GM19099 (cell line): Measurements from ENCODE around the gene PJVK.

Source experiments
- POLR2A ChIP-seq: IDR thresholded peaks from 3 replicates; pipeline ENCODE4 v1.6.1; 2011; ENCODE audit warnings: low read depth; ENCODE audit not compliant: insufficient read length; ENCODE audit errors: extremely low read depth

The PJVK gene

GRCh38 chr2:178422097-178422496 lies 29.1 kb upstream of the PJVK start:
- TF ChIP-seq POLR2A: no peak

DNA sequence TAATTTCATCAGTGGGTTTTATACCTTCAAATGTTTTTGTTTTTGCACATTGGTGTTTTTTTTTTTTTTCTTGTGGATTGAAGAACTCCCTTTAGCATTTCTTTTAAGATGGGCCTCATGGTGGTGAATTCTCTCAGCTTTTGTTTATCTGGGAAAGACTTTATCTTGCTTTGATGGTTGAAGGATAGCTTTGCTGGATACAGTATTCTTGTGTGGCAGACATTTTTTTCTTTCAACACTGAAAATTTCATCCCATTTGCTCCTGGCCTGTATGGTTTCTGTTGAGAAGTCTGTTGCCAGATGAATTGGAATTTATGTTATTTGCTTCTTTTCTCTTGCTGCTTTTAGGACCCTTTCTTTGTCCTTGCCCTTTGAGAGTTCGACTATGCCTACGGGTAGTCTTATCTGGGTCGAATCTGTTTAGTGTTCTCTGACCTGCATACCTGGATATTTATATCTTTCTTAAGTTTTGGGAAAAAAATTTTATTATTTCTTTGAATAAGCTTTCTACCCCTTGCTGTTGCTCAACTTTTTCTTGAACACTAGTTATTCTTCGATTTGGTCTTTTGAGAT lies 25.8 kb upstream of the PJVK start:
- TF ChIP-seq POLR2A: no peak

GRCh38 chr2:178426388-178426787 lies 24.8 kb upstream of the PJVK start:
- no peak for TF ChIP-seq POLR2A

DNA sequence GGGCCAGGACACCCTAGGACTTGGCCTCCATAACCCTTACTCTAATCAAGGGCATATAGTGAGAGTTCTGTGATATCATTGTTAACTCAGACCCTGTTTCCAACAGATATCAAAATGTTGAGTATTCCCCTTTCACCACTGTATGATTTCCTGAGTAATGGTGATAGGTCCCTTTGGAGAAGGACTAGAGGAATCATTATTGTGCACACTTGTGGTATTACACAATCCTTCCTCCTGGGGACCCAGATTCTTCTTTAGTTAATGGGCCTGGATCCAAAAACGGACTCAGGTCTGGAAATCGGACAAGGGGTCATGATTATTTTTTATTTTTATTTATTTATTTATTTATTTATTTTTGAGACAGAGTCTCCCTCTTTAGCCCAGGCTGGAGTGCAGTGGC lies 23.7 kb upstream of the PJVK start:
- no peak for TF ChIP-seq POLR2A

GRCh38 chr2:178428396-178428806 lies 22.8 kb upstream of the PJVK start:
- no peak for TF ChIP-seq POLR2A

DNA sequence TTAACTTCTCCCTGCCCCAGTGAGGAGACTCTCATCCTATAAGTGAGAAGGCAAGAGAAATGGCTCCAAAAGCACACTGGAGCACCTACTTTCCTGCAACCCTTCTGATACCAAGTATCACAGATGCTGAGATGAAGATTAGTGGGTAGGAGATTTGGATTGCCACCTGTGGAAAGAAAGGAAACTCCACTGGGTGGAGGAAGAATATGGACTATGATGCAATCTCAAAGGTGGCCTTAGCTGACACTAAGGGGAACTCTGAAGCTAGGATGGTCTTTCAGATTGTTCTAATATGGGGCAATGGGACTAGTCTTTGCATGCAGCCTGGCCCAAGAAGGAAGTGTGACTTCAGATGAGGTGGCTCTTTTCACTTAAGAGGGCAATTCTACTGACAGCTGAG lies 21.8 kb upstream of the PJVK start:
- TF ChIP-seq POLR2A: no peak

DNA sequence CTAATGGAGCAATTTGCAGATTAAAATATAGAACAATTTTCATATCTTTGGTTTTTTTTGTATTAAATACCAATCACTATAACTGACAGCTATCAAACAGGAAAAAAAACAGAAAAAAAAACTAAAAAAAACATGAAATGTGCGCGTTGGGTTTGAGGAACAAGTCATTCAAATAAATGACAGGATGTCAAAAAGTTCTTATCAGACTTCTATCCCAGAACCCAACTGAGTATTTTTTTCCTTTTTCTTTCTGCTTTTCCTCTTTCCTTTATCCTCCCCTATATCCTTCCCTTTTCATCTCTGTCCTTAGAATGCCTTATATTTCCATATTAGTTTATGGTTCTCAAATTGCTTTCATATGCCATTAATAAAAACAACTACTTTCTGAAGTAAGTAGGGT lies 14.5 kb upstream of the PJVK start:
- TF ChIP-seq POLR2A: no peak

DNA sequence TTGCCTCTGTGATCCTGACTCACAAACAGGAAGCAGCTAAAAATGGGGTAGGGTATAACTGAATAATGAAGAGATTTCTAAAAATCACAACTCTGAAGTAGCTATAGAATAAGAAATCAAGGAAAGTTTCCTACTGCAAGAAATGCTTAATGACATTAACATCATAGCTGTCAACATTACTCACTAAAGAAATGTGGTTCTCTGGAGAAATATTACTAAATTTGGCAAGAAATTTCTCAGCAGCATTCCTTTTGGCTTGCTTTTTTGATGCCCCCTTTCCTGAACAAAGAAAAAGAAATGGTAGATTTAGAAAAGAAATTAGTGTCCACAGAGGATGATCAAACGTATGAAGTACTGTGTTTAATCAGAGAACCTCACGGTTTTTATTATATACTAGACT lies 9.8 kb upstream of the PJVK start:
- TF ChIP-seq POLR2A: no peak

GRCh38 chr2:178448968-178449661 lies 2.1 kb upstream of the PJVK start:
- TF ChIP-seq POLR2A: no peak

DNA sequence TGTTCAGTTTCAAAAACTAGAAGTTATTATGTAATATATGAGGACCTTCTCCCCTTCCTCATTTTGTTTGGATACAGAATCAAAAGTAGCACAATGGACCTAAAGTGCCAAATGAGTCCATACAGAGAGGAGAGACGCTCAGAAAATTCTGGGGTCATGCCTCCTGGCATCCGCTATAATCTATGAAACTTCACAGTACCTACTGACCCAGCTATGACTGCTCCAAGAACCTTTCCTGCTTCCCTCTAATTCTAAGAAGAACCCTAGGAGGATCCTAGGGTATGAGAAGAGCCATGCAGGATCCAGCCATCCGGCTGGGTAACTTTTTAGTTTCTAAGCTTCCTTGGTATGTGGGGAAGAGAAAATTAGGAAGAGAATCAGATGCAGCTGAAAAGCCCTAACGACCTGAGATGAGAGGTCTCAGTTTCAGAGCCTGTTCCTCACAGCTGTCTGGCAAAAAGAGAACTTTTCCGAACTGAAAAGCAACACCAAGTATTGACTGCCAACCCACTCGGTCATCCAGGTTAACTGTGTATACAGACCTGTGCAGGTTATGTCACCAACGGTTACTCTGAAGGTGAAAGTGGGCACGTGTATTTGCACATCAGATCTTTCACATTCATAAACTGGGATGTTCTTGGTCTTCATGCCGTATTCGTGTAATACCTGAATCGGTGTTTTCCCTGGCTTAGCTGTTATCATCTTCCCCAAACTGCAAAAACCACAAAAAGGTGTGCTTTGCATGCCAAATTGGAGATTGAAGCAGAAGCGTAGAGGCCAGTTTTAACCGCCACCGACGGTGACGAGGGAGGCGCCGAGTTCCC lies 1.3 kb upstream of the PJVK start:
- TF ChIP-seq POLR2A: no peak

DNA sequence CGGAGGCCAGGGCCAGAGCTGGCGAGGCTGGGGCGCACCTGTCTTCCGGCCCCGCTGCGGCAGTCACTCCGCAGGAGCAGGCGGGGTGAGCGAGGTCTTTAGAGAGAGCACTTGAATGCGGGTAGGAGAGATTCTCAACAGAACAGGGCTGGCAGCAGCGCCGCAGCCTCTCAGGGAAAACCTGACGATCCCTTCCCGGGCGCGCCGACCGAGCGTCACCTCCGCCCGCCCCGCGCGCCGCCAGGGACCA lies 729 bp upstream of the PJVK start:
- no peak for TF ChIP-seq POLR2A

GRCh38 chr2:178452334-178452733 lies 1.2 kb downstream of the PJVK start:
- no peak for TF ChIP-seq POLR2A

- no peak for TF ChIP-seq POLR2A
Measured at GRCh38 chr2:178452870-178453269, 1.7 kb downstream of the PJVK start.

DNA sequence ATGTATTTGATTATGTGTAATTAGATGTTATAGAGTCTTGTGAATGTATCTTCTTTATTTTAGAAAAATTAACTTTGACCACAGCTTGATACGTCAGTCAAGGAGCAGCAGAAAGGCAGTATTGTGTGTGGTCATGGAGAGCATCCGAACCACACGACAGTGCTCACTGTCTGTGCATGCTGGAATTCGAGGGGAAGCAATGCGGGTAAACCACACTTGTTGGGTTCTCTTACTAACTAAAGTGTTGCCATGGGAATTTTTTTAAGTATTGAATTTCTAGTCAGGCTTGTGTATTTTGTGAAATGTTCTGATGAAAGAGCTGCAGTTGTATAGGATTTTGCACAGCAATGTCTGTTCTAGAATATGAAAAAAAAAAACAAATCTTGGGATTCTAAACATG lies 4.8 kb downstream of the PJVK start:
- TF ChIP-seq POLR2A: no peak

DNA sequence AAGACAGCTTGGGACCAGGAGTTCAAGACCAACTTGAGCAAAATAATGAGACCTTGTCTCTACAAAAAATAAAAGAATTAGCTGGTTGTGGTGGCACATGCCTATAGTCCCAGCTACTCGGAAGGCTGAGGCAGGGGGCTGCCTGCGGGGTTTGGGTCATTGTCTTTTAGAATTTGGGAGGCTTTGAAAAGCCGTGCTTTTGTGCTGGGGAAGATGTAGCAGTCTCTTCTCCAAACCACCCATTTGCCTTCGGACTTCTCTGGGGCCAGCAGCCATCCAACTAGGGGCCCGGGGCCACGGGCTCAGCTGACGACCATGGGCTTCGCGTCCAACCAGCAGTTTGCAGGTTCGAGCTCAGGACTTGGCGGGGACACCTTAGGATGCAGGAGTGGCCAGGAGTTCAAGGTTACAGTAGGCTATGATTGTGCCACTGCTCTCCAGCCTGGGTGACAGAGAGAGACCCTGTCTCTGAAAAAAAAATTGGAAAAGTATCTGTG lies 6.3 kb downstream of the PJVK start:
- no peak for TF ChIP-seq POLR2A

- no peak for TF ChIP-seq POLR2A
Measured at GRCh38 chr2:178469219-178469849, 18.2 kb downstream of the PJVK start.
